Vagina (tissue), 2 donors: Measurements from ENCODE around the gene BCAS4. TPM values are rescaled to one million over a fixed set of nuclear protein-coding genes. Genes with fewer than 3 reads are reported as not detected.
"Not testable (repeated sequence)": the region's sequence is repeated elsewhere in the genome, so short reads cannot be mapped to it uniquely, and the experiment has no call there.

Source experiments
- DNase-seq, 2 donors: peaks; one replicate each; pipeline ENCODE4 v3.0.0-alpha.2; 2017; ENCODE audit errors: extremely low spot score in 2 of 2
- H3K27ac ChIP-seq: fragments of 200-600 bp; sonication (generic); one replicate; pipeline ENCODE4 v1.5.1; 2019
- H3K27me3 ChIP-seq: fragments of 200-600 bp; sonication (generic); one replicate; pipeline ENCODE4 v1.5.1; 2019
- H3K36me3 ChIP-seq, 2 donors: fragments of 200-600 bp; sonication (generic); one replicate each; pipeline ENCODE4 v1.5.1; 2017 to 2019
- H3K4me1 ChIP-seq: fragments of 200-600 bp; sonication (generic); one replicate; pipeline ENCODE4 v1.5.1; 2019
- H3K4me3 ChIP-seq, 2 donors: fragments of 200-600 bp; sonication (generic); 1 replicate in 1 of 2; 2 replicates in 1 of 2; pipeline ENCODE4 v1.5.1; 2016 to 2019
- H3K9me3 ChIP-seq: fragments of 200-600 bp; sonication (generic); one replicate; pipeline ENCODE4 v1.5.1; 2019
- POLR2A ChIP-seq, 2 donors: fragments of 450-650 bp; IDR thresholded peaks; one replicate each; pipeline ENCODE4 v1.6.1; 2017; ENCODE audit warnings: antibody characterized with exemption in 2 of 2, mild to moderate bottlenecking in 2 of 2, moderate library complexity in 2 of 2
- POLR2AphosphoS5 ChIP-seq, 2 donors: sonication (generic); formaldehyde crosslinking; IDR thresholded peaks; one replicate each; pipeline ENCODE4 v1.9.0; 2017; ENCODE audit warnings: antibody characterized with exemption in 2 of 2, mild to moderate bottlenecking in 2 of 2, low read depth in 1 of 2; ENCODE audit not compliant: insufficient read depth in 1 of 2
- intact Hi-C: fragments of 100-400 bp; cut with DNase I; formaldehyde crosslinking; loops from one replicate; pipeline ENCODE4 v1.15.1; 2023
- total RNA-seq: library from RNA; depleted of rRNA; stranded (reverse); fragments of >200 nt; gene quantifications from one replicate; pipeline ENCODE4 v1.2.3, GENCODE V29; 2016
- TF ChIP-seq, protein P1 (sequence below), 3 experiments: fragments of 450-650 bp in 2 of 3; fragments of 200-600 bp in 1 of 3; sonication (generic) in 1 of 3; IDR thresholded peaks; one replicate each; pipeline ENCODE4 v1.5.1; 2017 to 2019; ENCODE audit warnings: antibody characterized with exemption in 3 of 3, mild to moderate bottlenecking in 2 of 3, moderate library complexity in 2 of 3

Gene BCAS4
- total RNA-seq, 1 donor from 2014 or later = 1.7 TPM

DNA sequence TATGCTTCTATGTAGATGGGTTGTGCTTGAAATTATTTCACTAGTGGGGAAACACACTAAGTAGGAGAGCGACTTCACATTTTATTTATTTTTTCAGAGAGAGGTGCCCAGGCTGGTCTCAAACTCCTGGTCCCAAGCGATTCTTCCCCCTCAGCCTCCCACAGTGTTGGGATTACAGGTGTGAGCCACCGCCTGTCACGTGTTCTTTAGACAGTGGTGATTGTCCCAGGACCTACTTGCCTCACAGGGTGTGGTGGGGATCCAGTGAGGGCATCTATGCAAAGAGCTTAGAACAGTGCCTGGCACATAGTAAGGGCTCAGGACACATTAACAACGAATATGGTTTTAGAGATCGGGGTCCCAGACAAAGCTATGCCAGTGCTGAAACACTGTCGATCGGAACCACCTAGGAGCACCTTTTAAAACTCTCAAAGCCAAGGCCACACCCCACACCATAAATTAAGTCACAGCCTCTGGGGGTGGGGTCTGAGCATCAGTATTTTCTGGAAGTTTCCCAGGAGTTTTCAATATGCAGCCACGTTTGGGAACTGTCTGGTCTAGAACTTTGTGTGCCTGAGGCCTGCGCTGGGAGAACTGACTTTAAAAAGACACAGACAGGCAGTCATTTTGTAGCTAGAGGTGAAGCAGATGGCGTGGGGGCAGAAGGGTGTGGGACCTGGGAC, 4.8 kb upstream of the BCAS4 start:
- Histone ChIP-seq H3K4me1 (peaks cover 34% of the 10 kb centered on the region), H3K27me3 (no peaks in the 10 kb centered on the region), H3K27ac (peak overlapping the region; percentile 89), H3K9me3 (no peaks in the 10 kb centered on the region), H3K4me3 (no peak overlapping the region), H3K36me3 (no peaks in the 10 kb centered on the region)
- intact Hi-C loops = loop anchor here (5.0 kb wide), 1 partner anchor 142 kb away; the partner anchor contains the start of gene ADNP
- no peak for DNase-seq
- TF ChIP-seq POLR2AphosphoS5 (IDR thresholded peaks at IDR 0.05; ENCODE audit: insufficient read depth in 1 of 2, low read depth in 1 of 2) = no peak
- no peak for TF ChIP-seq POLR2A (IDR thresholded peaks at IDR 0.05)
- TF ChIP-seq, protein P1, sequence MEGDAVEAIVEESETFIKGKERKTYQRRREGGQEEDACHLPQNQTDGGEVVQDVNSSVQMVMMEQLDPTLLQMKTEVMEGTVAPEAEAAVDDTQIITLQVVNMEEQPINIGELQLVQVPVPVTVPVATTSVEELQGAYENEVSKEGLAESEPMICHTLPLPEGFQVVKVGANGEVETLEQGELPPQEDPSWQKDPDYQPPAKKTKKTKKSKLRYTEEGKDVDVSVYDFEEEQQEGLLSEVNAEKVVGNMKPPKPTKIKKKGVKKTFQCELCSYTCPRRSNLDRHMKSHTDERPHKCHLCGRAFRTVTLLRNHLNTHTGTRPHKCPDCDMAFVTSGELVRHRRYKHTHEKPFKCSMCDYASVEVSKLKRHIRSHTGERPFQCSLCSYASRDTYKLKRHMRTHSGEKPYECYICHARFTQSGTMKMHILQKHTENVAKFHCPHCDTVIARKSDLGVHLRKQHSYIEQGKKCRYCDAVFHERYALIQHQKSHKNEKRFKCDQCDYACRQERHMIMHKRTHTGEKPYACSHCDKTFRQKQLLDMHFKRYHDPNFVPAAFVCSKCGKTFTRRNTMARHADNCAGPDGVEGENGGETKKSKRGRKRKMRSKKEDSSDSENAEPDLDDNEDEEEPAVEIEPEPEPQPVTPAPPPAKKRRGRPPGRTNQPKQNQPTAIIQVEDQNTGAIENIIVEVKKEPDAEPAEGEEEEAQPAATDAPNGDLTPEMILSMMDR (IDR thresholded peaks at IDR 0.05) = no peak

DNA sequence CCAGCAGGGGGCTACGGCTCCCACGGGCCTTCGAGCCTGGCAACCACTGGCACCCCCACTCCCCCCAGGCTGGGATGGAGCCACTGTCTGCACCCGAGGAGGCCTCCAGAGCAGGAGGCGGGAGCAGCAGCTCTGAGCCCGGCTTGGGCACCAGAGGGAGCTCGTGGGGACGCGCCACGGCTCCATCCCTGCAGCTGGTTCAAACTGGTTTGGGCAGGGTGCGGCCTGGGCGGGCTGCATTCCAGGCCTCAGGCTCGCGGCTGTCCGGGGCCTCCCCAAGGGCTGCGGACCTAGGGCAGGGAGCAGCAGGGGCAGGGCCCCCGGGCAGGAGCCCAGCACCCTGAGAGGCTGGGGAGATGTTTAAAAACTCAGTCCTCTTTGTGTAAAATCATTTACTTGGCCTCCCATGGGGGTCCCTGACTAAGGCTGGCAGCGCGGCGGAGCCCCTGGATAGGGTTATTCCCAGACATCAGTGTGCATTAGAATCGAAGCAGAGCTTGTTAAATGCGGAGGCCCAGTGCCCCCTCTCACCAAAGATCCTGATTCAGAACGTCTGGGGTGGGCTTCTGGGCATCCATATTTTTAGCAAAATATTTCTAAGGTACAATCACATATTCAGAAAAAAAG, 4.1 kb upstream of the BCAS4 start:
- Histone ChIP-seq H3K27ac (peak overlapping the region; percentile 89), H3K4me3 (no peak overlapping the region), H3K27me3 (no peaks in the 10 kb centered on the region), H3K9me3 (no peaks in the 10 kb centered on the region), H3K4me1 (peaks cover 41% of the 10 kb centered on the region), H3K36me3 (no peaks in the 10 kb centered on the region)
- TF ChIP-seq POLR2AphosphoS5 (IDR thresholded peaks at IDR 0.05; ENCODE audit: insufficient read depth in 1 of 2, low read depth in 1 of 2) (peak; percentile 82 to 86), POLR2A (IDR thresholded peaks at IDR 0.05) (no peak)
- TF ChIP-seq, protein P1 (IDR thresholded peaks at IDR 0.05) = peak; percentile 57 to 67 (median 61)
- DNase-seq = peak in 1 of 2 donors; percentile 92
- intact Hi-C loops = loop anchor here (5.0 kb wide), 1 partner anchor 142 kb away; the partner anchor contains the start of gene ADNP

DNA sequence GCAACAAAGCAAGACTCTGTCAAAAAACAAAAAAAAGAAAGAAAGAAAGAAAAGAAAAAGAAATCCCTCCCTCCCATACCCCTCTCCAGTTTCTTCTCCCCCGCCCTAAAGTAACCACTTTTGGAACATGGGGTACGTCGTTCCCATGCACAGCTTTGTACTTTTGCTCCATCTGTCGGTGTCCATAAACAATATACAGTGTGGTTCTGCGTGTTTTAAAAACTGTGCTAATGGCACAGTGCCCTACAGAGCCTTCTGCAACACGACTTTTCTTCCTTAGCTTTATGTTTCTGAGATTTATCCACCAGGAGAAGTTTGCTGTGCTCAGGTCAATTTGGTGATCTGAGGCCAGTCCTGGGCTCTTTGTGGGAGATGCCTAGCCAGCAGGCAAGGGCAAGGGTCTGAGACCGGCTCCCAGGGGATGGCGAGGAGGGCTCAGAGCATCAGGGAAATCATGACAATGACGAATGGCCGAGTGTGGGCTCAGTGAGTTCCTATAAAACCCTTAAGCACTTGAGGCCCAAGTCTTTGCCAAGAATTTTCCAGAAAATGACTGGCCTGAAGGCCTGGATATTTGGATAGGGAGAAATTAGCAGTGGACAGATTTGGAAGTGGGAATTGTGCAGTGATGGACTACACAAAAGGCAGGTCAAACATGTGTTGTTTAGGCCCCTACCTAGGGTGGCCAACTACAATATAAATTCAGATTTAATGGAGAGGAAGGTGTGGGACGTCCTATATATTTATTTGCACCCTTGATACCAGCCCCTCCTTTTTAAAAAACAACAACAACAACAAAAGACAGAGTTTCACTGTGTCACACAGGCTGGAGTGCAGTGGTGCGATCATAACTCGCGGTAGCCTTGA, 1.9 kb upstream of the BCAS4 start:
- peaks cover 43% of the 10 kb centered on the region for H3K4me1 ChIP-seq
- peak overlapping the region; percentile 45 for H3K27ac ChIP-seq

DNA sequence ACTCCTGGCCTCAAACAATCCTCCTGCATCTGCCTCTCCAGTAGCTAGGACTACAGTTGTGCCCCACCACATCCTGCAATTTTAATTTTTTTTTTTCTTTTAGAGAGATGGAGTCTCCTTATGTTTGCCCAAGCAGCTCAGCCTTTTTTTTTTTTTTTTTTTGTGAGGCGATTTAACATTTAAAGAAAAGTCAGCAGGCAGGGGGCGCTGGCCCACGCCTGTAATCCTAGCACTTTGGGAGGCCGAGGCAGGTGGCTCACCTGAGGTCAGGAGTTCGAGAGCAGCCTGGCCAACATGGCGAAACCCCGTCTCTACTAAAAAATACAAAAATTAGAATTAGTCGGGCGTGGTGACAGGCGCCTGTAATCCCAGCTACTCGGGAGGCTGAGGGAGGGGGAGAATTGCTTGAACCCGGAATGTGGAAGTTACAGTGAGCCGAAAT, 1.3 kb upstream of the BCAS4 start:
- H3K27me3 ChIP-seq, DNase-seq, H3K36me3 ChIP-seq, H3K9me3 ChIP-seq, H3K4me3 ChIP-seq: not testable (repeated sequence)
- Histone ChIP-seq H3K4me1 (peaks cover 37% of the 10 kb centered on the region), H3K27ac (peak overlapping the region; percentile 45)
- intact Hi-C loops = loop anchor here (5.0 kb wide), 1 partner anchor 139 kb away; the partner anchor contains the start of gene ADNP

More for the DNA sequence above, 1.9 kb upstream of the BCAS4 start:
- Histone ChIP-seq H3K36me3 (no peaks in the 10 kb centered on the region), H3K27me3 (no peaks in the 10 kb centered on the region), H3K9me3 (no peaks in the 10 kb centered on the region), H3K4me3 (no peak overlapping the region)
- intact Hi-C loops = loop anchor here (5.0 kb wide), 1 partner anchor 139 kb away; the partner anchor contains the start of gene ADNP
- TF ChIP-seq, protein P1 (IDR thresholded peaks at IDR 0.05) = no peak
- TF ChIP-seq POLR2A (IDR thresholded peaks at IDR 0.05) = no peak
- DNase-seq = no peak

DNA sequence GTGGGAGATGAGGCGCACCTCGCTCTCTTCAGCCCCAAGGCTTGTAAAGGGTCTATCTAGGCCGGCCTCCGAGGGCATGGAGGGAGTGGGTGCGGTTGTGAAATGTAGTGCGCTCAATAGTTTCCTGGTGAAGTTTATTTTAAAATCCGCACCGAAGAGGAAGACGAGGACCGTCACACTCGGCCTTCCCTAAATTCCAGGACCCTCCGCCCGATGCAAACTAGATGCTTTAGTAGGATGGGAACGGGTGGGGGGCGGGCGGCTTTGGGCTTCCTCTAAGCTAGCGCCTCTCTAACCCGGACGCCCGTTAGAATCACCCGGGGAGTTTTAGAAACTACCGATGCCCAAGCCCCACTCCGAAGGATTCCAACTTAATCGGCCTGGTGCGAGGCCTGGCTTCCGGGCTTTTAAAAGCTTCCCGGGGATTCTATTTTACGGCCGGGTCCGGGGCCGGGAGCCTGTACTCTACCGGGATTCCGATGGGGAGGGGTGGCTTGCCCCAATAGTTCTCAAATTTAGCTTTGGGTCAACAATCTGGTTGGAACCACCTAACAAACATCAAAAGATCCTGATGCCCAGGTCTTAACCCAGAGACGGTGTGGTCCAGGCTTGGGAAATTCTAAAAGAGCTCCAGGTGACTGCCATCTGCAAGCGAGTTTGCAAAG, 548 bp upstream of the BCAS4 start:
- TF ChIP-seq POLR2A (IDR thresholded peaks at IDR 0.05) (no peak), POLR2AphosphoS5 (IDR thresholded peaks at IDR 0.05; ENCODE audit: insufficient read depth in 1 of 2, low read depth in 1 of 2) (no peak)
- TF ChIP-seq, protein P1 (IDR thresholded peaks at IDR 0.05) = peak in 1 of 3 experiments; percentile 50
- H3K36me3 ChIP-seq = no peaks in the 10 kb centered on the region
- H3K4me3 ChIP-seq = peak overlapping the region; percentile 72 to 90
- no peaks in the 10 kb centered on the region for H3K27me3 ChIP-seq
- intact Hi-C loops = loop anchor here (5.0 kb wide), 1 partner anchor 138 kb away; the partner anchor contains the start of gene ADNP
- H3K9me3 ChIP-seq = no peaks in the 10 kb centered on the region
- H3K4me1 ChIP-seq = peaks cover 35% of the 10 kb centered on the region
- peak overlapping the region; percentile 45 for H3K27ac ChIP-seq
- no peak for DNase-seq
